GM19463 (cell line): Measurements from ENCODE around the gene PDGFC.
A peak's percentile ranks its signal among the peaks of the same experiment; 100 is the strongest.

Source experiments
- ATAC-seq: cut with Tn5 transposase; IDR thresholded peaks from one replicate; pipeline ENCODE4 v1.9.1; 2021; ENCODE audit warnings: mild to moderate bottlenecking, moderate library complexity; ENCODE audit not compliant: unreplicated experiment

The PDGFC gene, protein sequence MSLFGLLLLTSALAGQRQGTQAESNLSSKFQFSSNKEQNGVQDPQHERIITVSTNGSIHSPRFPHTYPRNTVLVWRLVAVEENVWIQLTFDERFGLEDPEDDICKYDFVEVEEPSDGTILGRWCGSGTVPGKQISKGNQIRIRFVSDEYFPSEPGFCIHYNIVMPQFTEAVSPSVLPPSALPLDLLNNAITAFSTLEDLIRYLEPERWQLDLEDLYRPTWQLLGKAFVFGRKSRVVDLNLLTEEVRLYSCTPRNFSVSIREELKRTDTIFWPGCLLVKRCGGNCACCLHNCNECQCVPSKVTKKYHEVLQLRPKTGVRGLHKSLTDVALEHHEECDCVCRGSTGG

GRCh38 chr4:156971676-156972378 is at the start of gene PDGFC:
Gene PDGFC, minus strand, starts transcription at chr4:156971799. Its CDS starts 896 bp downstream, at chr4:156970903.
- peak; percentile 41 for ATAC-seq

DNA sequence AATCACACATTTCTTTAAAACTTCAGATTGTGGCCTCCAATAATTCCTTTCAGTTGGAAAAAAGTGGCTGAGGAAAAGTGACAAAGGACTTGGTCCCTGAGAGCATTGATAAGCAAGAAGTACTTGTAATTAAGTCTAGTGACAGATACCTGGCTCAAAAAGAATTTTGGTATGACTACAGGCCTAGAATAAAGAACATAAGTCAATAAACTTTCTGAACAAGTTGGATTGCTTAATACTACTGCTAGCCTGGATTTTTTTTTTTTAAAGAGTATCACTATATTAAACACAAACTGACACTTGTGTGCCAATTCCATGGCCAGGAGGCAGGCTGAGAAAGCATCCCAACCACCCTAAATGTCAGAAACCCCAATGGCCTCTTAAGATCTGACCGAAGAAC is 49.3 kb upstream of the PDGFC start:
- ATAC-seq: no peak

DNA sequence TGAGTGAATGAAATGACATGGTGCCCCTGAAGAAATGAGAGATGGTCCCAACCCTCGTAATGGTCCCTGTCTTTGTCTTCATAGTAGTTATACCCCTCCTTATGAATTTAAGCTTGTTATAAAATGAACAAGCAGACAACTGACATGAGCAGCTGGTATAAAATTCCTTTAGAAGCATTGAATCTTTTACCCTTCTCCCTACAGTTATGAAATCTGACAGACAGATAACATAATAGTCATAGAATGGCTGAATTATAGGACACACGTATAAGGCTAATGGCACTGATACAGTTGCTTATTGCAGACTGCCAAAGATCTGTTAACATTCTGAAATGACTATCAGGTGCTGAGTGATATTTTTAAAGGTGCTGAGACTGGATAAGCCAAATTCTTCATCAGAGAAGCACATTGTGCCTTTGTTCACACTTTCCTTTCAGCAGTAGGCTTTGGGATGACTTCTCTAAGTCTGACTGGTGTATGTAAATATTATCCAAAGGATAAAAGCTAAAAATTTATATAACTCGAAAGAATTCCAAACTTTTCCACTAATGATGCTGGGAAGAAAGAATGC is 47.4 kb upstream of the PDGFC start:
- no peak for ATAC-seq

DNA sequence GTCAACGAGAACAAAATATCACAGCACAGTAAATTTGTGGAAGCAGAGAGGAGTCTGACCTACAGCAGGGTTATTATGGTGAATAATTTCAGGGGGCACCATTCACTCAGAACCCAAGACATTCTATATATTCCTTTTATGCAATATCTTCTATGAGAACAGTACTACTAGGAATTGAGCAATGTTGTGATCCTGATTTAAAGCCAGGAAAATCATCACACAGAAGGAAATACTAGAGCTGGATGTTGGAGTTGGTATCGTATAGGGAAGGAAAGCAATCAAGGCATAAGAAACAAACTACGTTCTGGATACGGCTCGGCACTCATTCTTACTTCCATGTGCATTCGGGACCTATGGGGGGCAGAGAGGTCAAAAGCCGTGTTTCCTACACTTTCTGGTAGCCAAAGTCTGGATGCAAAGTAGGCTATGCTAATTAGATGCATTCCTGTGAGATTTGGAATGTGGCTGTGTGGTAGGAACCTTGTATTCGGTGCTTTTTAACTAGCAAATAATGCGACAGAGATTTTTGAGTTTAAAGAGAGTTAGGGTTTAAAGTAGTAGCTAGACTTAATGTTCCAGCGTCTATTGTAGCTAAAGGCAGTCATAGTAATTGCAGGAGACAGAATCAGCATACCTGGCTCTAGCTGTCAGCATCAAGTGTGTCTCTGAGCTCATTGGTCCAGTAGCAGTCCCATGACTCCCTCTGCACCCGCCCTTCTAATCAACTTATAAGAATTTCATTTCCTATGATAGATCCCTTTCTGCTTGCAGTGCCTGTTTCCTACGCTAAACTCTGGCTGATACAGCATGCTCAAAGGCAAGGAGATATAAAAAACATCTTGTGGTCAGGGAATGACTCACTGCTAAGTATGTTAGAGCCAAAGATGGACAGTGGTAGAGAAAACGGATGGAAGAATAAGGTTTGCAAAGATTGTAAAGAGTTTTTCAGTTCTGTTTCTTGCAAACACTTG is 43.3 kb upstream of the PDGFC start:
- no peak for ATAC-seq

DNA sequence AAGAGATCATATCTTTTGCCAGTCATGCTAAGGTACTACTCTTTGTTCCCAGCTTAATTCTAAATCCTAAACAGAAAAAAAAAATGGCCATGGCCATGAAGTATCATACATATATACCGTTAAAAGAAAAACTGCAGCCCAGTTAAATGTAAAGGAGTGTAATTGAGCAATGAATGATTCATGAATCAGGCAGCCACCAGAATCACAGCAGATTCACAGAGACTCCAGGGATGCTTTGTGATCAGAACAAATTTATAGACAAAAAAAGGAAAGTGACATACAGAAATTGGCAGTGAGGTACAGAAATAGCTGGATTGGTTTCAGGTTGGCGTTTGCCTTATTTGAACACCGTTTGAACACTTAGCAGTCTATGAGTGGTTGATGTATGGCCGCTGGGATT is 42.1 kb upstream of the PDGFC start:
- ATAC-seq: no peak

DNA sequence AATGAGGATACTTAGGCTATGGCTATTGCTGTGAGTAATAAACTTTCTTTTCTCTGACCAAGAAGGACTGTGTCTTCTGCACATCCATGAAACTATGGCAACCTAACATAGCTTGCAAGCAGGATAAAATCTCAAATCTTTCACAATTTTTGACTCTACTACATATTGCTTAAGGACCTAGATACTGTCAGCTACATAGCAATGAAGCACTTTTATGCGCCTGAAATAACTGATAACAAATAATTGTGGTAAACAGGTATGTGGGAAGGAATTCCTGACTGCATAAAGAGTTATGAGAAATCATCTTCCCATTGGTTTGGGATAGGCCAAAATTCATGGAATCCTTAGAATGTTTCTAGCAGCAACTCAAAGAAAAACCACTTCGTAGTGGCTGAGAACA is 41.2 kb upstream of the PDGFC start:
- no peak for ATAC-seq

DNA sequence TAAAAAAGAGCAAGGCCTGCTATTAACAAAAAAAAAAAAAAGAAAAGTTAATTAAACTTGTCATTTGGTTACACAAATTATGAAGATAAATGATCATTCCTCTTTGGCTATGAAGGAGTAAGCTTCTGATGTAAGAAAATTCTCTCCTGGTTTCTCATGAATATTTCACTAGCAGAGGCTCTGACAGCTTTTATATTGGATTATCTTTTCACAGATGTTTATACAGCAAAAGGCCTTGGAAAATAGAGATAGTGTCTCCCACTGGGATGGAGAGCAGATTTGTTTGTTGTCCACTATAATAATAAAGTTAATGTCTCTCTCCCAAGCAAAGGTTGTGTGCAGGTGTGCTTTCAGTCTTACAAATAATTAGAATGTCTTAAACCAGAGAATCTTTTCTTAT is 40.7 kb upstream of the PDGFC start:
- no peak for ATAC-seq

DNA sequence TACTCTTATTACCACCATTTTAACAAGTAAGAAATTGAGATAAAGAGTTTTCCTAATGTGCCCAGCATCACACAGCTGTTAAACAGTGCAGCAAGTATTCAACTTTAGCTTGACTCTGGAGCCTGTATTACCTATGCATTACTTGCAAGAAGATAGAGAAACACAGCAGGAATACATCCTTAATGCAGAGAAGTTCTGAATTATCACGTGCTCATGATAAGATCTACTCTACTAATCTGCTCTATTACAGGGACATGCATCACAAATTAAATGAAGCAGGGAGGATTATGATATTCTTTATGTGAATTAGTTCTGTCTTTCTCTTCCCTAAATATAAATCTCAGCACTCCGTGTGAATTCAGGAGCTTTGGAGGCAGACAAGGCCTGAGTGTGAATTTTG is 39.0 kb upstream of the PDGFC start:
- ATAC-seq: no peak

DNA sequence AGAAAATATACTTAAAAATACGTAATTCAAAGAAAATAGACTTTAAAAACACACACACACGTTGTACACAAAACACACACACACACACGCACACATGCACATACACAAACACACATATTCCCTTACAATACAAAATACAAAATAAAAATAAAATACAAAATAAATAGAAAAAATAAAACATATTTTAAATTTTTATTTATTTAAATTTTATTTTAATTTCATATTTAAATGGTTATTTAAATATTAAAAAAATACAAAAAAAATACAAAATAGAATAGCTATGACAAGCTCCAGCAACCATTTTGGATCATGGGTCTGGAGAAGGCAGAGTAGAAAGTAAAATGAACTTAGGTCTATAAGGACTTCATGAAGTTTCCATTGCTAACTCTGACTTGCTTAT is 34.2 kb upstream of the PDGFC start:
- ATAC-seq: no peak

- no peak for ATAC-seq
Observed at GRCh38 chr4:157005193-157005592, 33.6 kb upstream of the PDGFC start.

GRCh38 chr4:157004279-157005161 is 32.9 kb upstream of the PDGFC start:
- no peak for ATAC-seq

DNA sequence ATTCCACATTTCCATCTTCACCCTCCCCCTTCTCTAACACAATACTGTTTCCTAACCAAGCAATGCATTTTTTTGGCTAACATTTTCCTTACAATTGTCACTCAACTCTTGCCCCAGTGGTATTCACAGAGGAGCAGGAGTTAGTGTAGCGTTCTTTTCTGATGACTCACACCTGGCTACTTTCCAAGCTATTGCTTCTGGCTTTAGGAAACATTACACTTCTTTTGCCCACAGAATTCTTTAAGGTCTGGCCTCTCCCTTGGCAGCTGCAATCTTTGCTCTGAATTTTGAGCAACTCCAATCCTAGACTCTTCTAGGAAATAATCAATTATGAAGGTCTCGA is 27.5 kb upstream of the PDGFC start:
- ATAC-seq: no peak

DNA sequence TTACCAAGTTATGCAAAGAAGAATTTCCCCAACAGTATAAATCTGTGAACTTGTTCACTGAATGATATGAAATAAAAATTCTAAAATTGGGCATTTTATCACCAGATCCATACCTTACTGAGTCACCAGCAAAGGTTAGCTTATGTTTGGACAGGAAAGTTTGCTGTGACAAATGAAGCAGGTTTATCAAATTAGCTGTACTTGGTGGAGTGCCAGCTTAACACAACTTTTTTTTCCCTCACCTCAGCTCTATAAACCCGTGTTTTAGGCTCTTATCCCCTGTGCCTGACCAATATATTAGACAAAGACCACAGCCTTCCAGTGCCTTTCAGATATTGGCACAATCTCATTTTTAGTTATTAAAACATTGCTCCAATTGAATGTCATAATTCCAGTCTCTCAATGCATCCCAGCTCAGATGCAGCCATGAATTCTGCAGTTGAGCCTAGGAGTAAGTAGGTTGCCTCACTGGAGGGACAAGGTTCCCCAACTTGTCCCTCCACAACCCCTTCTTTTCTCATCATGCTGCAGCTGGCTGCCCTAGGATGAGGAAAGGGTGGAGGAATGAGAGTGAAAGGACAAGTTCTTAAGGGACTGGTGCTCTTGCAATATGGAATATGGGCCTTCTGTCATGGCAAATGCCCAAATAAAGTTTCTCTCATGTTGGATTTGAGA is 27.0 kb upstream of the PDGFC start:
- no peak for ATAC-seq

- ATAC-seq: no peak
Observed at GRCh38 chr4:156992943-156993342, 21.3 kb upstream of the PDGFC start.

DNA sequence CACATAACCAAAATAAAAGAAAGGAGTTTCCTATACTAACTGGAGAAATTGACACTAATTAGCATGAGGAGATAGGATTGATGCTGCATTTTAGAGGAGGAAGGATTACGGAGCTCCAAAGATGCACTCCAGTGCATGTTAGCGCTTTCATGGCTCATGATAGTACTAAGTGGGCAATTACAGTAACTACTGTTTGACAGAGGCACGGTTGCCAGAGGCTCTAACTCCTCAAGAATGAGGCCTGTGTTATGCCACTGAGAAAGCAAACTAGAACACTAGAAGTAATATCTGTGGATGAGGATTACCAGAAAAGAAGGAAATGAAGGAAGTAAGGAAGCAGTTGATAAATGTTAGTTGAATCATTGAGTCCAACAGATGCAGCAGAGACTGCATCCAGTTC is 19.6 kb upstream of the PDGFC start:
- ATAC-seq: no peak

GRCh38 chr4:156983366-156983765 is 11.8 kb upstream of the PDGFC start:
- no peak for ATAC-seq

- no peak for ATAC-seq
Observed at GRCh38 chr4:156981262-156981769, 9.7 kb upstream of the PDGFC start.

DNA sequence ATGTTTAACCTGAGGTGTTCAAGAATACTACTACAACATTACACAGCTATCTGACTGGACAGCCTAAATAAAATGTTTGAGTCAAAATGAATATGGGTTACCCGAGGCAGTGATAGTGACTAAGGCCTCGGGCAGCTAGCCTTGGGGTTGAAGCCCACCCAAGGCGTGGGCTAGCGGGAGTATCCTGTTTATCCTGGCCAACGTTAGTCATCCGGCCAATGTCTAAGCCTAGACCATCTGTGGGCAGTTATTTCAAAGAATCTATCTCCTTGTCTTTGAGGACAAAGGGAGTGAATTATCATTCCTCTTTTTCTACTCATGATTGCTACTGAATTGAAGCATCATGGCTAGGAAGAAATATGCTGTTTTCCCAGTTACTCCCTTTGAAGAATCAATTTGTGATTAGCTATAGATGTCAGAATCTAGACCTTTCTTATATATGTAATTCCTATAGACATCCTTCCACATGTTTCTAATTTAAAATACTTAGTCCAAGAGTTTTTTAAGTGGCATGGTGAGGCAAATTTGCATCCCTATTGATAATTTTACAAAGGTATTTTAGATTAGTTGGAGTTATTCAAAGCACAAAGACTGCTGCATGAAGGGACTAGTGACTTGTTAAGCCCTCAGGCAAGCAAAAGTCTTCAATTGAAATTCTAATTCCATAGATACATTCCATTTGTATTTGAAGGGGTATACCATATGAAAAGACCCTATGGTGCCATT is 6.0 kb upstream of the PDGFC start:
- ATAC-seq: no peak

DNA sequence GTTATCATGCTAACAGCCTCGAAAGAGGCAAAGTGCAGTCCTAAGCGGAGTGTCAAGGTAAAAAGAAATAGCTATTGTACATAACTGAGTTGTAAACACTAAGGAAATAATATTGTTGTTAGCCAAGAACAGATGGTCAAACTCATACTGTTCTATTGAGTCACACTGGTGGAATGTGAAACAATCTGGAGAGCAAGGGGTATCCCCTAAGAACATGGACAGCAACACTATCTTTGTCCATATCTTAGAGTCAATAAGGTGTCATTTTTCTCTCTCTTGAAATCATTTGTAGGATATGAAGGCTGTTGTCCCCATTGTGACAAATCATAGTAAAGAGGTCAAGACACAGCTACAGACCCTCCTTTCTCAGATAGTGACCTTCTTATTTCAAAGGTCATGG is 4.5 kb upstream of the PDGFC start:
- no peak for ATAC-seq
